H1 (cell line): ENCODE results near the gene OTOGL. TPM values are rescaled to one million over a fixed set of nuclear protein-coding genes. Genes with fewer than 3 reads are reported as not detected.

Experiments used
- CTCF ChIA-PET: fragments of 300-600 bp; sonication (Branson Sonifier 250); formaldehyde crosslinking; loops from one replicate; lab custom pipeline; 2021; ENCODE audit not compliant: partially characterized antibody; lab: Charles Lee
- POLR2A ChIA-PET: fragments of 300-600 bp; sonication (Branson Sonifier 250); formaldehyde crosslinking; loops from one replicate; lab custom pipeline; 2021; ENCODE audit warnings: inconsistent platforms; ENCODE audit not compliant: partially characterized antibody; lab: Charles Lee
- DNase-seq, 2 experiments: peaks; one replicate each; pipeline versions ENCODE4 v3.0.0 to v3.0.0-alpha.2; 2010 to 2022; ENCODE audit warnings: low spot score in 2 of 2, low read depth in 1 of 2, mixed read lengths in 1 of 2
- FAIRE-seq: peaks from 2 replicates; lab custom pipeline; 2011; peaks lifted over from hg19 to GRCh38; lab: Jason Lieb, UNC
- H2AFZ ChIP-seq: 2 replicates; pipeline ENCODE4 v1.8.1; 2012; ENCODE audit warnings: low read length, inconsistent platforms
- H2AK5ac ChIP-seq: 2 replicates; pipeline ENCODE4 v1.6.1; 2013; ENCODE audit warnings: low read depth, low read length
- H2BK120ac ChIP-seq: replicated peaks from 2 replicates; pipeline ENCODE3; 2013; ENCODE audit warnings: low read depth, low read length, inconsistent platforms
- H2BK12ac ChIP-seq: 2 replicates; pipeline ENCODE4 v1.6.1; 2013; ENCODE audit warnings: low read depth, low read length
- H2BK15ac ChIP-seq: 2 replicates; pipeline ENCODE4 v1.6.1; 2013; ENCODE audit warnings: low read length
- H2BK20ac ChIP-seq: 2 replicates; pipeline ENCODE4 v1.6.1; 2013; ENCODE audit warnings: low read length
- H2BK5ac ChIP-seq: 2 replicates; pipeline ENCODE4 v1.6.1; 2013; ENCODE audit warnings: low read depth, low read length
- H3K14ac ChIP-seq: 2 replicates; pipeline ENCODE4 v1.6.1; 2013; ENCODE audit warnings: inconsistent platforms; ENCODE audit not compliant: insufficient read length
- H3K18ac ChIP-seq: 2 replicates; pipeline ENCODE4 v1.6.1; 2013; ENCODE audit warnings: low read length; ENCODE audit errors: extremely low read depth
- H3K23ac ChIP-seq: 2 replicates; pipeline ENCODE4 v1.6.1; 2013; ENCODE audit warnings: inconsistent platforms; ENCODE audit not compliant: insufficient read length
- H3K23me2 ChIP-seq: 2 replicates; pipeline ENCODE4 v1.6.1; 2013; ENCODE audit warnings: low read depth, low read length
- H3K27ac ChIP-seq: 2 replicates; pipeline ENCODE4 v1.6.1; 2011; ENCODE audit warnings: low read depth, low read length, inconsistent platforms
- H3K27me3 ChIP-seq, 4 experiments: replicated peaks in 1 of 4; 1 replicate in 1 of 4; 2 replicates in 3 of 4; pipeline versions ENCODE4 v1.6.1 to v1.8.1; 2011 to 2013; ENCODE audit warnings: low read length in 3 of 4, mild to moderate bottlenecking in 3 of 4, inconsistent platforms in 2 of 4, mixed read lengths in 2 of 4, moderate library complexity in 1 of 4; ENCODE audit not compliant: control insufficient read depth in 3 of 4, insufficient read depth in 3 of 4; ENCODE audit errors: extremely low read depth in 1 of 4
- H3K36me3 ChIP-seq, 4 experiments: 2 replicates each; pipeline versions ENCODE4 v1.6.1 to v1.8.1; 2011 to 2013; ENCODE audit warnings: mild to moderate bottlenecking in 4 of 4, low read length in 3 of 4, moderate library complexity in 2 of 4, control low read depth in 1 of 4, inconsistent platforms in 1 of 4; ENCODE audit not compliant: insufficient read depth in 4 of 4, control insufficient read depth in 2 of 4
- H3K4ac ChIP-seq: replicated peaks from 2 replicates; pipeline ENCODE3; 2013; ENCODE audit warnings: low read length, low read depth, mixed read lengths, inconsistent platforms; ENCODE audit not compliant: insufficient read length
- H3K4me1 ChIP-seq, 4 experiments: replicated peaks in 1 of 4; 1 replicate in 1 of 4; 2 replicates in 3 of 4; pipeline versions ENCODE4 v1.6.1 to v1.8.1; 2011 to 2013; ENCODE audit warnings: low read length in 3 of 4, inconsistent platforms in 2 of 4, mixed read lengths in 1 of 4; ENCODE audit not compliant: insufficient read depth in 4 of 4, control insufficient read depth in 3 of 4
- H3K4me2 ChIP-seq, 2 experiments: 2 replicates each; pipeline versions ENCODE4 v1.6.1 to v1.8.1; 2011 to 2013; ENCODE audit warnings: low read depth in 2 of 2, low read length in 2 of 2, control low read depth in 1 of 2, inconsistent platforms in 1 of 2, mild to moderate bottlenecking in 1 of 2; ENCODE audit not compliant: insufficient read depth in 1 of 2
- H3K4me3 ChIP-seq, 4 experiments: fragments of 200-600, 300-600 bp in 1 of 4; sonication (generic), shearing (Covaris generic), sonication (Bioruptor Twin) in 1 of 4; 2 replicates each; pipeline versions ENCODE4 v1.5.1 to v1.8.1; 2011 to 2016; ENCODE audit warnings: low read length in 4 of 4, low read depth in 3 of 4, control low read depth in 2 of 4, inconsistent platforms in 2 of 4, mild to moderate bottlenecking in 2 of 4, mixed read lengths in 1 of 4, moderate library complexity in 1 of 4; ENCODE audit not compliant: insufficient read depth in 2 of 4; ENCODE audit errors: extremely low read depth in 1 of 4
- H3K56ac ChIP-seq: replicated peaks from 2 replicates; pipeline ENCODE3; 2013; ENCODE audit warnings: low read depth, mild to moderate bottlenecking, mixed read lengths, low read length, inconsistent platforms; ENCODE audit not compliant: insufficient read length
- H3K79me1 ChIP-seq: 2 replicates; pipeline ENCODE4 v1.6.1; 2013; ENCODE audit warnings: low read depth, low read length, control low read depth
- H3K79me2 ChIP-seq, 2 experiments: 2 replicates each; pipeline versions ENCODE4 v1.6.1 to v1.8.1; 2012 to 2013; ENCODE audit warnings: low read length in 2 of 2, mild to moderate bottlenecking in 2 of 2, inconsistent platforms in 1 of 2; ENCODE audit not compliant: insufficient read depth in 2 of 2, control insufficient read depth in 1 of 2
- H3K9ac ChIP-seq, 4 experiments: replicated peaks in 1 of 4; 1 replicate in 1 of 4; 2 replicates in 3 of 4; pipeline versions ENCODE4 v1.6.1 to v1.8.1; 2011 to 2013; ENCODE audit warnings: low read depth in 3 of 4, low read length in 3 of 4, control low read depth in 2 of 4, mild to moderate bottlenecking in 2 of 4, moderate library complexity in 2 of 4, inconsistent platforms in 1 of 4; ENCODE audit errors: extremely low read depth in 1 of 4
- H3K9me3 ChIP-seq, 2 experiments: 2 replicates each; pipeline versions ENCODE4 v1.6.1 to v1.8.1; 2012 to 2013; ENCODE audit warnings: mild to moderate bottlenecking in 2 of 2, moderate library complexity in 2 of 2, control low read depth in 1 of 2, inconsistent platforms in 1 of 2, low read depth in 1 of 2, low read length in 1 of 2, mixed read lengths in 1 of 2; ENCODE audit not compliant: insufficient read depth in 2 of 2
- H4K20me1 ChIP-seq, 2 experiments: replicated peaks in 1 of 2; 2 replicates each; pipeline versions ENCODE3 to v1.8.1; 2011 to 2013; ENCODE audit warnings: inconsistent platforms in 2 of 2, low read length in 2 of 2, mild to moderate bottlenecking in 1 of 2; ENCODE audit not compliant: insufficient read depth in 2 of 2, control insufficient read depth in 1 of 2
- H4K5ac ChIP-seq: 2 replicates; pipeline ENCODE4 v1.6.1; 2013; ENCODE audit warnings: low read length, low read depth, mixed read lengths, inconsistent platforms; ENCODE audit not compliant: insufficient read length
- H4K8ac ChIP-seq: 2 replicates; pipeline ENCODE4 v1.8.0; 2013; ENCODE audit warnings: mild to moderate bottlenecking, moderate library complexity, low read length, inconsistent platforms; ENCODE audit not compliant: insufficient read depth; ENCODE audit errors: extremely low read depth
- H4K91ac ChIP-seq: replicated peaks from 2 replicates; pipeline ENCODE3; 2013; ENCODE audit warnings: low read length, mixed read lengths, inconsistent platforms; ENCODE audit not compliant: insufficient read length
- WGBS, 2 experiments: shearing (Covaris generic) in 1 of 2; methylation state at CpG; one replicate each; pipeline versions ENCODE4 v1.1.6 to v1.1.7; 2013 to 2015; ENCODE audit warnings: low lambda C conversion rate in 2 of 2, mixed read lengths in 2 of 2, inconsistent platforms in 1 of 2, low coverage in 1 of 2, missing lambda C conversion rate in 1 of 2; ENCODE audit not compliant: insufficient replicate concordance in 2 of 2, insufficient coverage in 1 of 2, insufficient read length in 1 of 2; ENCODE audit errors: extremely low coverage in 1 of 2, missing lambda C conversion rate in 1 of 2; 5-methylcytosine and 5-hydroxymethylcytosine counted together
- polyA plus RNA-seq, 7 experiments: library from polyadenylated mRNA; depleted of rRNA in 3 of 7; stranded (reverse) in 5 of 7; unstranded in 2 of 7; fragments of >200 nt in 5 of 7; fragments of 200-250 nt in 2 of 7; gene quantifications; 1 replicate in 5 of 7; 2 replicates in 1 of 7; 4 replicates in 1 of 7; pipeline versions ENCODE4 v1.2.1 to v1.2.3, GENCODE V29; 2011 to 2013; ENCODE audit warnings: missing spikeins in 2 of 7, mixed read lengths in 2 of 7
- total RNA-seq: library from RNA; stranded (reverse); fragmentation: NEBNext Ultra II Directional; extraction: Animal tissue kit (Norgen Biotek cat#: 25700); gene quantifications from 2 replicates; pipeline ENCODE4 v1.2.1, GENCODE V29; 2021

The OTOGL gene
- total and polyA plus RNA-seq, 2 of the 8 experiments (the other 6 are each of a cell fraction or from before 2014, with no cell fraction given): 0.12 to 0.17 TPM

GRCh38 chr12:80053051-80053790 is 46.1 kb upstream of the OTOGL start:
- no peak for FAIRE-seq
- WGBS, 2 experiments: 91% methylated on average over 6 of the region's 6 CpGs; no CpG with 5 or more reads in 1 of the 2 experiments
- no peaks in the 10 kb centered on the region for H3K4me1 ChIP-seq
- H3K9ac ChIP-seq: no peak overlapping the region
- no peaks in the 10 kb centered on the region for H3K9me3 ChIP-seq
- H3K79me2 ChIP-seq: no peaks in the 10 kb centered on the region
- no peak for DNase-seq
- H3K79me1 ChIP-seq: no peaks in the 10 kb centered on the region
- H3K14ac ChIP-seq: no peak overlapping the region
- no peak overlapping the region for H2BK120ac ChIP-seq
- no peak overlapping the region for H4K91ac ChIP-seq
- ChIA-PET CTCF (no interaction called here), POLR2A (no interaction called here)
- H3K4ac ChIP-seq: no peak overlapping the region
- H2AK5ac ChIP-seq: no peak overlapping the region
- no peaks in the 10 kb centered on the region for H3K36me3 ChIP-seq
- H2BK20ac ChIP-seq: no peak overlapping the region
- H2BK12ac ChIP-seq: no peak overlapping the region
- H4K20me1 ChIP-seq: no peaks in the 10 kb centered on the region
- H2BK5ac ChIP-seq: no peak overlapping the region
- no peak overlapping the region for H3K56ac ChIP-seq
- no peak overlapping the region for H3K18ac ChIP-seq
- no peak overlapping the region for H3K4me2 ChIP-seq
- H2BK15ac ChIP-seq: no peak overlapping the region
- no peaks in the 10 kb centered on the region for H3K23me2 ChIP-seq
- H2AFZ ChIP-seq: no peak overlapping the region
- no peak overlapping the region for H4K8ac ChIP-seq
- H3K23ac ChIP-seq: no peak overlapping the region
- no peak overlapping the region for H4K5ac ChIP-seq
- H3K27ac ChIP-seq: no peak overlapping the region
- no peak overlapping the region for H3K4me3 ChIP-seq
- H3K27me3 ChIP-seq: no peaks in the 10 kb centered on the region
